Left ventricle myocardium superior (tissue), 1 donor: ENCODE measurements around the gene TTC23L. TPM values are rescaled to one million over a fixed set of nuclear protein-coding genes. Genes with fewer than 3 reads are reported as not detected.

Experiments
- ATAC-seq: fragments of 200-7000 bp; cut with Tn5 transposase; one replicate; pipeline ENCODE4 v1.9.1; 2020; ENCODE audit warnings: mild to moderate bottlenecking, moderate library complexity
- DNase-seq: peaks from one replicate; pipeline ENCODE4 v3.0.0-alpha.2; 2020
- intact Hi-C: fragments of 100-400 bp; cut with micrococcal nuclease; formaldehyde crosslinking; loops from one replicate; pipeline ENCODE4 v1.11.0; 2022
- total RNA-seq: library from RNA; stranded (reverse); fragmentation: NEBNext Ultra II Directional; extraction: Animal tissue kit (Norgen Biotek cat#: 25700); gene quantifications from one replicate; pipeline ENCODE4 v1.2.1, GENCODE V29; 2021
- donor health status: DM: no; HTN: yes; CAD: no; lungs with severe emphysema.

TTC23L gene
- total RNA-seq, 1 donor from 2014 or later, result not detected

GRCh38 chr5:34863946-34864345 is 25.0 kb downstream of the TTC23L start:
- DNase-seq (no peak), ATAC-seq (no peak)
- intact Hi-C loops, result no loop called here

GRCh38 chr5:34865091-34865490 is 26.1 kb downstream of the TTC23L start:
- DNase-seq, result no peak
- intact Hi-C loops, result no loop called here
- ATAC-seq, result no peak

GRCh38 chr5:34866989-34867471 is 28.1 kb downstream of the TTC23L start:
- ATAC-seq (no peak), DNase-seq (peak; percentile 28)
- intact Hi-C loops, result no loop called here

GRCh38 chr5:34867660-34868059 is 28.7 kb downstream of the TTC23L start:
- no peak for DNase-seq
- ATAC-seq, result no peak
- intact Hi-C loops, result no loop called here

GRCh38 chr5:34868791-34869190 is 29.8 kb downstream of the TTC23L start:
- DNase-seq (no peak), ATAC-seq (no peak)
- intact Hi-C loops, result no loop called here

GRCh38 chr5:34869256-34869655 is 30.3 kb downstream of the TTC23L start:
- ATAC-seq, result no peak
- intact Hi-C loops, result no loop called here

GRCh38 chr5:34870382-34870781 is 31.4 kb downstream of the TTC23L start:
- ATAC-seq, result no peak
- DNase-seq, result no peak
- intact Hi-C loops, result no loop called here

More at GRCh38 chr5:34869256-34869655, 30.3 kb downstream of the TTC23L start:
- no peak for DNase-seq

- DNase-seq (no peak), ATAC-seq (no peak)
- intact Hi-C loops, result no loop called here
Observed at GRCh38 chr5:34876275-34876674, 37.3 kb downstream of the TTC23L start.

- ATAC-seq (no peak), DNase-seq (no peak)
- intact Hi-C loops, result no loop called here
Observed at GRCh38 chr5:34881246-34881645, 42.3 kb downstream of the TTC23L start.

GRCh38 chr5:34886392-34887119 is 47.6 kb downstream of the TTC23L start:
- ATAC-seq, result no peak
- DNase-seq, result no peak
- intact Hi-C loops, result no loop called here

- DNase-seq, result no peak
- intact Hi-C loops, result no loop called here
- no peak for ATAC-seq
Observed at GRCh38 chr5:34889394-34889793, 50.4 kb downstream of the TTC23L start.

- intact Hi-C loops, result no loop called here
- DNase-seq (no peak), ATAC-seq (peak; percentile 64)
Observed at GRCh38 chr5:34891981-34892380, 53.0 kb downstream of the TTC23L start.

- intact Hi-C loops, result no loop called here
Observed at GRCh38 chr5:34892414-34892813, 53.5 kb downstream of the TTC23L start.

GRCh38 chr5:34894716-34895115 is 55.8 kb downstream of the TTC23L start:
- ATAC-seq (no peak), DNase-seq (no peak)
- intact Hi-C loops, result no loop called here

More at GRCh38 chr5:34892414-34892813, 53.5 kb downstream of the TTC23L start:
- ATAC-seq (no peak), DNase-seq (no peak)

- intact Hi-C loops, result no loop called here
- DNase-seq, result no peak
- no peak for ATAC-seq
Observed at GRCh38 chr5:34895641-34896419, 56.9 kb downstream of the TTC23L start.

- ATAC-seq (no peak), DNase-seq (no peak)
- intact Hi-C loops, result loop anchor here (2.0 kb wide), 1 partner anchor 375 kb away; no protein-coding TSS in a partner anchor
Observed at GRCh38 chr5:34897646-34898045, 58.7 kb downstream of the TTC23L start.

GRCh38 chr5:34898258-34898895 is 59.4 kb downstream of the TTC23L start:
- peak; percentile 59 for DNase-seq
- intact Hi-C loops, result loop anchor here (2.0 kb wide), 1 partner anchor 376 kb away; no protein-coding TSS in a partner anchor

GRCh38 chr5:34899066-34899465 is 60.1 kb downstream of the TTC23L start:
- DNase-seq, result no peak
- intact Hi-C loops, result loop anchor here (2.0 kb wide), 1 partner anchor 376 kb away; no protein-coding TSS in a partner anchor
- no peak for ATAC-seq

More at GRCh38 chr5:34898258-34898895, 59.4 kb downstream of the TTC23L start:
- ATAC-seq, result peak; percentile 80

GRCh38 chr5:34900652-34901051 is 61.7 kb downstream of the TTC23L start:
- DNase-seq (no peak), ATAC-seq (no peak)
- intact Hi-C loops, result no loop called here

- no peak for ATAC-seq
- intact Hi-C loops, result no loop called here
- no peak for DNase-seq
Observed at GRCh38 chr5:34903260-34903659, 64.3 kb downstream of the TTC23L start.
